IPS-18a (cell line): Measurements from ENCODE around the gene PPL.

Source experiments
- H3K27ac ChIP-seq: one replicate; pipeline ENCODE4 v1.5.1; 2013; ENCODE audit warnings: low read length
- H3K27me3 ChIP-seq: one replicate; pipeline ENCODE4 v1.6.1; 2013; ENCODE audit warnings: mild to moderate bottlenecking, low read length; ENCODE audit not compliant: control insufficient read depth, insufficient read depth
- H3K36me3 ChIP-seq: one replicate; pipeline ENCODE4 v1.6.1; 2013; ENCODE audit warnings: low read depth, low read length; ENCODE audit not compliant: control insufficient read depth
- H3K4me1 ChIP-seq: one replicate; pipeline ENCODE4 v1.6.1; 2013; ENCODE audit warnings: low read depth, low read length; ENCODE audit not compliant: control insufficient read depth
- H3K4me3 ChIP-seq: one replicate; pipeline ENCODE4 v1.5.1; 2013; ENCODE audit warnings: low read length
- H3K9ac ChIP-seq: one replicate; pipeline ENCODE4 v1.6.1; 2013; ENCODE audit warnings: mild to moderate bottlenecking, low read length, moderate library complexity
- H3K9me3 ChIP-seq: one replicate; pipeline ENCODE4 v1.6.1; 2013; ENCODE audit warnings: low read depth, low read length; ENCODE audit not compliant: control insufficient read depth

The PPL gene

DNA sequence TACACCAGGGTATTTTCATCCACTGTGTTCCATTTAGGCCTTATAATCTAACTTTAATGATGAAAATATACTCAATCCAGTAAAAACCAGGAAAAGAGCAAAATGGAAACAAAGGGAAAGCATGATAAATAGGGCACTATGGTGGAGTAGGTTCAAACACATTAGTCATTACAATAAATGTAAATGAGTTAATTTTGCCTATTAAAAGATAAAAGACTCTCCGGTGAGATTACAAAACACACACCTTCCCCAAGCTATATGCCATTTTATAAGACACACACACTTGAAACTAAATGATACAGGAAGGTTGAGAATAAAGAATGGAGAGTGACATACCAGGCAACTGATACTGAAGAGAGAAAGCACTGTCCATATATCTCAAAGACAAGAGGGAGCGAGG is 10.0 kb downstream of the PPL start:
- Histone ChIP-seq H3K27me3 (no peaks in the 10 kb centered on the region), H3K27ac (no peak overlapping the region), H3K36me3 (no peaks in the 10 kb centered on the region), H3K4me3 (no peak overlapping the region), H3K4me1 (peaks cover 11% of the 10 kb centered on the region), H3K9ac (no peak overlapping the region), H3K9me3 (peaks cover 6% of the 10 kb centered on the region)

DNA sequence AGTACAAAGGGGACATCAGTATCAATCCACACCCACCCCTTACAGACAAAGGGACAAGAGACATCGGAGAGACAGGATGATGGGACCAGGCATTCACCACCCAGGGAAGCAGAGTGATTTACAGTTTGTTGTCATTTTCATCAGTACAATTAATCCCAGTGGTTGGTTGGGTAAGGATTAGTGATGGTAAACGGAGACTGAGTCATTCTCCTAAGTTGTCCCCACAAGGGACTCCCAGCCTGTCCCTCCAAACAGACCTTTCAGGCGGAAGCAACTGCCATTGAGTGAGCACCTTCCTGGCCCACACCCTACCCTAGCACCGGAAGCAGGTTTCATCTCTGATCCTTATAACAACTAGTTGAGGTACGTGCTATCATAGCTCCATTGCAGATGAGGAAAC is 11.2 kb downstream of the PPL start:
- peaks cover 11% of the 10 kb centered on the region for H3K4me1 ChIP-seq
- peaks cover 6% of the 10 kb centered on the region for H3K9me3 ChIP-seq
- no peaks in the 10 kb centered on the region for H3K27me3 ChIP-seq
- no peaks in the 10 kb centered on the region for H3K36me3 ChIP-seq
- no peak overlapping the region for H3K4me3 ChIP-seq
- no peak overlapping the region for H3K27ac ChIP-seq
- no peak overlapping the region for H3K9ac ChIP-seq

DNA sequence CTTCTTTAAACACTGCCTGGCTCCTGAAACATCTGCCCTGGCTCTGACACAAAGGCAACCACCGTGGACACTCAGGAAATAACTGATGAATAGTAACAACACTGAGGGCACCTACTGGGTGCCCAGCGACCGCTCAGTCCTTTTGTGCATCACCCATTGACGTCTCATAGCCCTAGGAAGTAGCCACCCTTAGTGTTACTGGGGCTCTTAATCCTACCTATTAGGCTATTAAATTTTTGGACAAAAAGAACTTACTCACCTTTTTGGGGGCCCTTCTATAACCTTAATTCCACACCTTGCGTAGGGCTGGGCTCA is 11.7 kb downstream of the PPL start:
- H3K4me1 ChIP-seq = peaks cover 11% of the 10 kb centered on the region
- H3K36me3 ChIP-seq = no peaks in the 10 kb centered on the region
- H3K27ac ChIP-seq = no peak overlapping the region
- H3K4me3 ChIP-seq = no peak overlapping the region
- H3K27me3 ChIP-seq = no peaks in the 10 kb centered on the region
- peaks cover 6% of the 10 kb centered on the region for H3K9me3 ChIP-seq
- no peak overlapping the region for H3K9ac ChIP-seq

DNA sequence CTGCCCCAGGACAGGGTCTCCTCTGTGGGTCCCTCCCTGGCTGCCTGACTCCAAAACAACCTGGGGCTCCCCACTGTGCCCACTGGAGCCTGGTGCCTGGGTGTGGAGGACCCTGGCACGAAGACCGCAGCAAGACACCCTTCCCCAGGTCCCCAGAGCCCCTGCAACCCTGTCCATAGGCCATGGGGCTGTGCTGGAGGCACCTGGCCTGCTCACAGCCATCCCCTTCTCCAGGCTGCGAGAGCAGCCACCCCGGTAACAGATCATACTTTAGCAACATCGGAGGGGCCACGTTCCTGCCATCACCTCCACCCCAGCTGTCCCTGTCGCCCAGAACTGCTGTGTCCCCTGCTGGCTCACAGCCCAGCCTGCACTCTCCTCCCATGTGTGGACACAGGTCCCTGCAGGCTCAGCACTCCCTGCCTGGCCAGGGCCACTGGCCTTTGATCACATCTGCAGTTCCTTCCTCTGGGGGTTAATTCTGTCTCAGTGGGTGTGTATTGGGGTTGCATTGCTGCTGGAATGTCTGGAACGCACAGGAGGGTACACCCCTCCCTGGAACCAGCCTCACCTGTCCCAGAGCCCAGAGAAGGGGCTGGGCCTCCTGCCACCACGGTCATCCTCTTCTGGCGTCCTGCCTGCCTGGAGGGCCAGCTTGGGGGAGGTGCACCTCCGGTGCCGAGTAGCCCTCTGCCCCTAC is 12.2 kb downstream of the PPL start:
- H3K36me3 ChIP-seq = no peaks in the 10 kb centered on the region
- no peak overlapping the region for H3K27ac ChIP-seq
- no peaks in the 10 kb centered on the region for H3K27me3 ChIP-seq
- peaks cover 6% of the 10 kb centered on the region for H3K9me3 ChIP-seq
- peaks cover 11% of the 10 kb centered on the region for H3K4me1 ChIP-seq
- H3K9ac ChIP-seq = no peak overlapping the region
- no peak overlapping the region for H3K4me3 ChIP-seq

DNA sequence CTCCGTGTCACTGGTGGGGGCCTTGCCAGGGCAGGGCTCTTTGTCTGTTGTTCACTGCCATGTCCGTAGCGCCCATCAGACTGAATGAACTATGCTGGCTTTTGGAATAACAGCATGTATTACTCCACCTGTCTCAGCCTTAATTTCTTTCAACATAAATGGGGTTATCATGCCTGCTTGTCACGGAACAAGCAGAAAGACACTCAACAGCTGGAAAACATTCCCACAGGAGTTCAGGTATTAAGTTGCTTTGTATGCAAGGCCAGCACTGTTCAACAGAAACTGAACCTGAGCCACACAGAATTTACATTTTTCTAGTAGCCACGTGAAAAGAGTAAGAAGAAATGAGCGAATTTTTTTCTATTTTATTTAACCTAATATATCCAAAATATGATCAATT is 13.1 kb downstream of the PPL start:
- no peak overlapping the region for H3K27ac ChIP-seq
- no peaks in the 10 kb centered on the region for H3K27me3 ChIP-seq
- peaks cover 6% of the 10 kb centered on the region for H3K9me3 ChIP-seq
- H3K36me3 ChIP-seq = no peaks in the 10 kb centered on the region
- H3K9ac ChIP-seq = no peak overlapping the region
- no peak overlapping the region for H3K4me3 ChIP-seq
- peaks cover 11% of the 10 kb centered on the region for H3K4me1 ChIP-seq

DNA sequence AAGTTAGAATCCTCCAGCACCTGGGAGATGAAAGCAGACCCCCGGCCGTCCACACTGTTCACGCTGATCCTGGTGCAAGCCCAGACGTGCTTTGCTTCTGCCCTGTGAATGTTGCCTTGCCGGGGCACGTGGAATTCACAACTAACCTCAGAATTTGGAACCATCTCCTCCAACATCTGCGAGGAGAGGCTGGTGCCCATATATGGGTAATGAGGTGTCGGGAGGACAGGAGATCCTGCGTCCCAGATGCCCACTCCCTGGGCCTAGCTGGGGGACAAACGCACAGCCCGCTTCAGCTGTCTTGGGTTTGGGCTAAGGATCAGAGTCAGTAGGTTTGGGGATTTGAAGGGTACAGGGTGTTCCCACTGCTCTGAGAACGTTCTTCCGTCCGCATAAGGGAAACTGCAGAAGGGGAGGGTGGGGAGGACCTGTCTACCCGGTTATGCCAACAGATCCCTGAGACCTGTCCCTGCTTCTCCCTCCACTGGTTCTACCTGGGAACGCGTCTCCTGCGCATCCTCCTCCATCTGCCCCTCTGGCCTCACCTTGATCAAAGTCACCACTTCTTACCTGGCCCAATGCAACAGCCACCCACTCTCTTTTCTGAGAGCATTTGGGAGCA is 14.1 kb downstream of the PPL start:
- H3K4me1 ChIP-seq = peaks cover 11% of the 10 kb centered on the region
- H3K9ac ChIP-seq = no peak overlapping the region
- no peaks in the 10 kb centered on the region for H3K36me3 ChIP-seq
- H3K27ac ChIP-seq = no peak overlapping the region
- H3K4me3 ChIP-seq = no peak overlapping the region
- H3K27me3 ChIP-seq = no peaks in the 10 kb centered on the region
- H3K9me3 ChIP-seq = peaks cover 6% of the 10 kb centered on the region

DNA sequence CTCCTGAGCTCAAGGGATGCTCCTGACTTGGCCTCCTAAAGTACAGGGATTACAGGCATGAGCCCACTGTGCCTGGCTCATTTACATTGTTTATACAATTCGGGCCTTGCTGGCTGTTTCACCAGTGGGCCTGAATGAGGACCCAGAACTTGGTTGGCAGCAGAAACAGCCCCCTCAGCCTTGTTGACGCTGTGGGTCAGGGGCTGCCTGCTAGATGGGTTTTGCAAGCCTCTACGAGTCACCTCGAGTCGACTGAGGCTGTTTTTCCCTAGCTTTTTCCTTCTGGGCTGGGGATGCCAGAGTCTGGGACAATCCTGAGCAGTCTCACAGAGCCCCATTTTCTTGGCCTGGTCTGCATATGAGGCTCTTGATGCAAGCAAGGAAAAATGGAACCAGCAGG is 16.1 kb downstream of the PPL start:
- Histone ChIP-seq H3K4me1 (peaks cover 11% of the 10 kb centered on the region), H3K9me3 (no peaks in the 10 kb centered on the region), H3K4me3 (no peak overlapping the region), H3K36me3 (no peaks in the 10 kb centered on the region), H3K27me3 (no peaks in the 10 kb centered on the region), H3K9ac (no peak overlapping the region), H3K27ac (no peak overlapping the region)

DNA sequence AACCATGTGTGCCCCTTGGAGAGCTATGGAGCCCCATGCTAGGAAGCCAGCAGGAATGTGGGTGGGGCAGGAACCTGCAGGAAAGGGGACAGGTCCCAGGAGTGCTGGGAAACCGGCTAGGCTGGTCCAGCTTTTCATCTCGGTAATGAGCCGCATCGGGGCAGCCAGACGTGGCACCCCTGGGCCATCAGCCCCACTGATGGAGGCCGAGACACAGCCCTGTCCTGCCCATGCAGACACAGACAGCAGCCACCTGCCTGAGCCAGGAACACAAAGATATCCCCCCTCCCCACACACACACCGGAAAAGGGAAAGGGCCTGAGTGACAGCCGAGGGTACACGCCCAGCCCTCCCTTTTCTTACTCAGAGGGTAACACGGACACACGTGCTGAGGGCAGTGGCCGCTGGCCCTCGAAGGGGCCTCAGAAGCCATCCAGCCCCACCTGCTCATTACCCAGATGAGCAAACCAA is 18.1 kb downstream of the PPL start:
- Histone ChIP-seq H3K27me3 (no peaks in the 10 kb centered on the region), H3K9ac (no peak overlapping the region), H3K4me1 (no peaks in the 10 kb centered on the region), H3K9me3 (no peaks in the 10 kb centered on the region), H3K4me3 (no peak overlapping the region), H3K27ac (no peak overlapping the region), H3K36me3 (no peaks in the 10 kb centered on the region)

DNA sequence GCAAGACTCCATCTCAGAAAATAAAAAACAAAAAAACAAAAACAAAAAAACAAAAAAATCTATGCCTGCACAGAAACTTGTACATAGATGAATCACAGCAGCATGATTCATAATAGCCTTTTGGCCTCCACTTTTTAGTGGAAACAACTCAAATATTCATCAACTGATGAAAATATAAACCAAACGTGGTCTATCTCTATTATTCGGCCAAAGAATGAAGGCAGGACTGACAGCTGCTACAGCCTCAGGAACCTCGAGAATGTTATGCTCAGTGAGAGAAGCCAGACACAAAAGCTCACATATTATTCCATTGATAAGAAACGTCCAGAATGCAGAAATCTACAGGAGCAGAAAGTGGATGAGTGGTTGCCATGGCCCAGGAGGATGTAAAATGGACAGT is 19.8 kb downstream of the PPL start:
- Histone ChIP-seq H3K9ac (no peak overlapping the region), H3K4me3 (no peak overlapping the region), H3K27ac (no peak overlapping the region), H3K9me3 (no peaks in the 10 kb centered on the region), H3K4me1 (no peaks in the 10 kb centered on the region), H3K27me3 (no peaks in the 10 kb centered on the region), H3K36me3 (no peaks in the 10 kb centered on the region)

DNA sequence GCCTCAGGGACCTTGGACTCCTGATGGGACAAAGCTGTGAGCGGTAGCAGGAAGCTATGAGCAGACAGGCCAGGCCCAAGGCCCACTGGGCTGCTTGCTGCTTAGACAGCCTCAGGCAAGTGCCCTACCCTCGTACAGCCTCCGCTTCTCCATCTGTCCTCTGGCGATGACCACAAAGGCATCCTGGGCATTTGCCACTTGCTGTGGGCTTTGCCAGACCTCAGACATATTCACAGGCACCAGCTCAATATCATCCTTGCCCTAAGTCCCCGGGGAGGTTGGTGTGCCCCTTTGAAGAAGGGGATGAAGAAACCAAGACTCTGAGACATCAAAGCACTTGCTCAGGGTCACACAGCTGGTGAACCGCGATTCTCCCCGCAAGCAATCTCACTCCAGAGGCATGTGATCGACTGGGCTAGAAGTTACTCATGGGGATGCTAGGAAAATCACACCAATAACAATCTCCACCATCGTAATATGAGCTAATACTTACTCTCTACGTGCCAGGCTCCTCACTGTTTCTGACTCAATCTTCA is 21.7 kb downstream of the PPL start:
- H3K4me1 ChIP-seq = no peaks in the 10 kb centered on the region
- H3K27me3 ChIP-seq = no peaks in the 10 kb centered on the region
- H3K9me3 ChIP-seq = no peaks in the 10 kb centered on the region
- no peak overlapping the region for H3K27ac ChIP-seq
- H3K4me3 ChIP-seq = no peak overlapping the region
- no peak overlapping the region for H3K9ac ChIP-seq
- H3K36me3 ChIP-seq = no peaks in the 10 kb centered on the region

DNA sequence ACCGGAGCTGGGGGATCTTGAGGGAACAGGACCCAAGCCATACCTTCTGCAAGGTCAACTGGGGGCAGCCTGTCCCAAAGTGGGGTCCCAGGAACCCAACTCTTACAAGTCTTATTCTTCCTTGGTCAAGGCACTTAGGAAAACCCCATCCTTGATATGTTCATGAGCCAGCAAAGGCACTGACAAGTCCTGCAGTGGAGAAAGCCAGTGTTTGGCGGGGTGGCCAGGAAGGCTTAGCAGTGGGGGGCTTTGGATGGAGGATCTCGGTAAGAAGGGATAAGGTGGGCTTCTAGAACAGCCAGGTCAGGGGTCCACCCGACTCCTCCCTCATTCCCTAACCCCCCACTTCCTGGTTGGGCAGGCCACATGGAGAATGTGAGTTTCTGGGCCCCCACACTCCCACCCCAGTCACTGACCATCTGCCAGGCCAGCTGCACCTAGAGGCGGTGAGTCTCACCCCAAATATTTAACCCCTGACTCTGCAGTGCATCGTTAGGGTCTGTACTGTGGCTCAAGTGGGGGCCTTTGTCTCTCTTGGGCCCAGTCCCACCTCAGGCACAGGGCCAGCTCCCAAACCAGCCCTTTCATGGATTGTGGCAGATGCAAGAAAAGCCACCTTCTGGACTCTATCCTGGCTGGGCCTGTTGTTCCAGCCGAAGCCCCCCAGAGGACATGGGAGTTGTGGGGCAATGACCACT is 22.3 kb downstream of the PPL start:
- H3K27ac ChIP-seq = no peak overlapping the region
- H3K4me1 ChIP-seq = no peaks in the 10 kb centered on the region

More for the DNA sequence above, 22.3 kb downstream of the PPL start:
- Histone ChIP-seq H3K27me3 (no peaks in the 10 kb centered on the region), H3K9ac (no peak overlapping the region), H3K36me3 (no peaks in the 10 kb centered on the region), H3K9me3 (no peaks in the 10 kb centered on the region), H3K4me3 (no peak overlapping the region)
